Chondrocyte (in vitro differentiated cells): Measurements from ENCODE around the gene DEDD. TPM values are rescaled to one million over a fixed set of nuclear protein-coding genes. Genes with fewer than 3 reads are reported as not detected.

Experiments
- DNase-seq: peaks from one replicate; pipeline ENCODE4 v3.0.0; 2021; ENCODE audit warnings: mixed read lengths, low spot score
- H3K27ac Mint-ChIP-seq: one replicate; pipeline ENCODE4 v1.8.0; 2021; ENCODE audit warnings: mild to moderate bottlenecking, moderate library complexity, mixed read lengths; ENCODE audit not compliant: unreplicated experiment
- H3K27me3 Mint-ChIP-seq: 2 replicates; pipeline ENCODE4 v1.8.0; 2021; ENCODE audit warnings: low read depth, mixed read lengths
- H3K36me3 Mint-ChIP-seq: 2 replicates; pipeline ENCODE4 v1.8.0; 2021; ENCODE audit warnings: low read depth, mixed read lengths
- H3K4me1 Mint-ChIP-seq: 2 replicates; pipeline ENCODE4 v1.8.0; 2021; ENCODE audit warnings: low read depth, mild to moderate bottlenecking, mixed read lengths
- H3K4me3 Mint-ChIP-seq: one replicate; pipeline ENCODE4 v1.8.0; 2021; ENCODE audit warnings: mild to moderate bottlenecking, moderate library complexity, mixed read lengths; ENCODE audit not compliant: unreplicated experiment
- H3K9me3 Mint-ChIP-seq: 2 replicates; pipeline ENCODE4 v1.8.0; 2021; ENCODE audit warnings: low read depth, mixed read lengths
- total RNA-seq: library from RNA; stranded (reverse); gene quantifications from 3 replicates; pipeline ENCODE4 v1.2.1, GENCODE V29; 2021
- TF ChIP-seq, protein P1 (sequence below): fragments of 200-600 bp; sonication (generic); IDR thresholded peaks from 2 replicates; pipeline ENCODE4 v1.5.0; 2021; ENCODE audit warnings: antibody characterized with exemption, mild to moderate bottlenecking, moderate library complexity

The DEDD gene
- total RNA-seq, 1 donor from 2014 or later: 36.7 TPM

DNA sequence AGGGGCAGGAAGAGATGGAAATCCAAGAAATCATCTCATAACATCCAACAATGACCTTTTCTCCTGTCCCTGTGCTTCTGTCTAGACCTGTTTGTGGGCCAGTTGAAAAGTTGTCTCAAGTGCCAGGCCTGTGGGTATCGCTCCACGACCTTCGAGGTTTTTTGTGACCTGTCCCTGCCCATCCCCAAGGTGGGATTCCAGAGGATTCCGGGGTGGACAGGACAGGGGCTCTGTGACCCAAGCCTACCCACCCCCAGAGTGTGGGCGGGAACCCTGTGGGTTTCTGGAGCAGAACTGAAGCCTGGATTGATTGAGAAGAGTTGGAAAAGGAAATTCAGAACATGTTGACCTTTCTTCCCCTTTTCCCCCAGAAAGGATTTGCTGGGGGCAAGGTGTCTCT lies 31.3 kb upstream of the DEDD start:
- Mint-ChIP-seq H3K9me3 (no peaks in the 10 kb centered on the region), H3K4me3 (no peak overlapping the region), H3K4me1 (peaks cover 56% of the 10 kb centered on the region), H3K36me3 (peaks cover 8% of the 10 kb centered on the region), H3K27ac (peak overlapping the region; percentile 38), H3K27me3 (no peaks in the 10 kb centered on the region)
- DNase-seq: no peak
- TF ChIP-seq, protein P1, sequence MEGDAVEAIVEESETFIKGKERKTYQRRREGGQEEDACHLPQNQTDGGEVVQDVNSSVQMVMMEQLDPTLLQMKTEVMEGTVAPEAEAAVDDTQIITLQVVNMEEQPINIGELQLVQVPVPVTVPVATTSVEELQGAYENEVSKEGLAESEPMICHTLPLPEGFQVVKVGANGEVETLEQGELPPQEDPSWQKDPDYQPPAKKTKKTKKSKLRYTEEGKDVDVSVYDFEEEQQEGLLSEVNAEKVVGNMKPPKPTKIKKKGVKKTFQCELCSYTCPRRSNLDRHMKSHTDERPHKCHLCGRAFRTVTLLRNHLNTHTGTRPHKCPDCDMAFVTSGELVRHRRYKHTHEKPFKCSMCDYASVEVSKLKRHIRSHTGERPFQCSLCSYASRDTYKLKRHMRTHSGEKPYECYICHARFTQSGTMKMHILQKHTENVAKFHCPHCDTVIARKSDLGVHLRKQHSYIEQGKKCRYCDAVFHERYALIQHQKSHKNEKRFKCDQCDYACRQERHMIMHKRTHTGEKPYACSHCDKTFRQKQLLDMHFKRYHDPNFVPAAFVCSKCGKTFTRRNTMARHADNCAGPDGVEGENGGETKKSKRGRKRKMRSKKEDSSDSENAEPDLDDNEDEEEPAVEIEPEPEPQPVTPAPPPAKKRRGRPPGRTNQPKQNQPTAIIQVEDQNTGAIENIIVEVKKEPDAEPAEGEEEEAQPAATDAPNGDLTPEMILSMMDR: no peak

DNA sequence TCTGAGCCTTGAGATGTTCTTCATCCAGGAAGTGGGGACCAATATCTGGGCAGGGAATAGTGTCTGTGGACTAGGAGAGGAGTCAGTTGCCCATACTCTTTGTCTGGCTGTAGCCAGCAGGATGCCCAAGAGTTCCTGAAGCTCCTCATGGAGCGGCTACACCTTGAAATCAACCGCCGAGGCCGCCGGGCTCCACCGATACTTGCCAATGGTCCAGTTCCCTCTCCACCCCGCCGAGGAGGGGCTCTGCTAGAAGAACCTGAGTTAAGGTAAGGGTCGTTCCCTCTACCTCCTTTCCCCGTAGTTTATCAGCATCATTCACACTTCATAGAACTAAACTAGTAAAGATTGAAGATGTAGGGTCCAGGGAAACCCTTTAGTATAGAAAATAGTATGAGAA lies 30.3 kb upstream of the DEDD start:
- peak; percentile 75 for DNase-seq
- Mint-ChIP-seq H3K4me1 (peaks cover 54% of the 10 kb centered on the region), H3K27me3 (no peaks in the 10 kb centered on the region), H3K9me3 (no peaks in the 10 kb centered on the region), H3K27ac (peak overlapping the region; percentile 74), H3K36me3 (peaks cover 8% of the 10 kb centered on the region), H3K4me3 (no peak overlapping the region)
- TF ChIP-seq, protein P1: no peak

DNA sequence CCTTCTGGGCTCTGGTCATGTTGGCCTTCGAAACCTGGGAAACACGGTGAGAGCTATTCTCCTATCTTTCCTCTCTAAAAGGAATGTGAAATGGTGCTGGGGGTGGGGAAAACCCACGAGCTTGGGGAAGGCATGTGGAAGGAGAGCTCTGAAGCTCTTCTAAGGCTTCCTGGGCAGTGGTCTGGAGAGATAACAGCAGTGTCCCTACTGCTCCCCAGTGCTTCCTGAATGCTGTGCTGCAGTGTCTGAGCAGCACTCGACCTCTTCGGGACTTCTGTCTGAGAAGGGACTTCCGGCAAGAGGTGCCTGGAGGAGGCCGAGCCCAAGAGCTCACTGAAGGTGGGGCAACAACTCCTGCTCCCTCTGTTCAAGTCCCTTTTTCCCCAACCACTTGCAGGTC lies 29.6 kb upstream of the DEDD start:
- TF ChIP-seq, protein P1: no peak
- H3K4me3 Mint-ChIP-seq: no peak overlapping the region
- peaks cover 48% of the 10 kb centered on the region for H3K4me1 Mint-ChIP-seq
- no peak overlapping the region for H3K27ac Mint-ChIP-seq
- peaks cover 12% of the 10 kb centered on the region for H3K36me3 Mint-ChIP-seq
- no peaks in the 10 kb centered on the region for H3K27me3 Mint-ChIP-seq
- peak; percentile 67 for DNase-seq
- no peaks in the 10 kb centered on the region for H3K9me3 Mint-ChIP-seq

DNA sequence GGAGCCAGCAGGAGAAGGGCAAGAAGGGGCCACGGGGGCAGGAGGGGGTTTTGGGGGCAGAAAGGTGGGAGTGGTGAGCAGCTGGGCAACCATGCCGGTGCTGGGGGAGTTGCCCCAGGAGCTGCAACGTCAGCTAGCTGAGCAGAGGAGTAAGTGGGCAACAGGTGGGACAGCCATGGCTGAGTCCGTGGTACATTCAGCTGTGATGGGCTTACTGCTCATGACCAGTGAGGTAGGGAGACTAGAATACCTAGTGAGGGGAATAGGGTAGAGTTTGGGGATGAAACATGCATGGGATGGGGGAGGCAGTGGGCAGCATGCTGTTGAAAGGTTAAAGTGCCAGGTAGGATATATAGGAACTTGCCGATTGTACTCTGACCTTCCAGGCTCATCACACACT lies 29.2 kb upstream of the DEDD start:
- no peak overlapping the region for H3K4me3 Mint-ChIP-seq
- H3K4me1 Mint-ChIP-seq: peaks cover 46% of the 10 kb centered on the region
- no peaks in the 10 kb centered on the region for H3K9me3 Mint-ChIP-seq
- DNase-seq: no peak
- no peak overlapping the region for H3K27ac Mint-ChIP-seq
- TF ChIP-seq, protein P1: no peak
- peaks cover 13% of the 10 kb centered on the region for H3K36me3 Mint-ChIP-seq
- no peaks in the 10 kb centered on the region for H3K27me3 Mint-ChIP-seq

DNA sequence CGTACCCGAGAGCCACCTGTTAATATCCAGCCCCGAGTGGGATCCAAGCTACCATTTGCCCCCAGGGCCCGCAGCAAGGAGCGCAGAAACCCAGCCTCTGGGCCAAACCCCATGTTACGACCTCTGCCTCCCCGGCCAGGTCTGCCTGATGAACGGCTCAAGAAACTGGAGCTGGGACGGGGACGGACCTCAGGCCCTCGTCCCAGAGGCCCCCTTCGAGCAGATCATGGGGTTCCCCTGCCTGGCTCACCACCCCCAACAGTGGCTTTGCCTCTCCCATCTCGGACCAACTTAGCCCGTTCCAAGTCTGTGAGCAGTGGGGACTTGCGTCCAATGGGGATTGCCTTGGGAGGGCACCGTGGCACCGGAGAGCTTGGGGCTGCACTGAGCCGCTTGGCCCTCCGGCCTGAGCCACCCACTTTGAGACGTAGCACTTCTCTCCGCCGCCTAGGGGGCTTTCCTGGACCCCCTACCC lies 28.2 kb upstream of the DEDD start:
- TF ChIP-seq, protein P1: no peak
- Mint-ChIP-seq H3K4me1 (peaks cover 39% of the 10 kb centered on the region), H3K27me3 (no peaks in the 10 kb centered on the region), H3K36me3 (peaks cover 13% of the 10 kb centered on the region), H3K4me3 (peak overlapping the region; percentile 79), H3K9me3 (no peaks in the 10 kb centered on the region), H3K27ac (peak overlapping the region; percentile 41)
- no peak for DNase-seq
